Measurements from ENCODE around the gene IL27RA.
"Not testable (repeated sequence)": the region's sequence is repeated elsewhere in the genome, so short reads cannot be mapped to it uniquely, and the experiment has no call there.

The IL27RA gene

GRCh38 chr19:14030997-14031718 is 404 bp upstream of the IL27RA start:
- no peak for DNase-seq (ENCODE audit: low spot score)

GRCh38 chr19:14033946-14034345 is 2.4 kb downstream of the IL27RA start:
- DNase-seq (ENCODE audit: low spot score): peak; percentile 10

- not testable (repeated sequence) for DNase-seq (ENCODE audit: low spot score)
Measured at GRCh38 chr19:14035159-14035558, 3.6 kb downstream of the IL27RA start.

GRCh38 chr19:14035706-14036105 is 4.1 kb downstream of the IL27RA start:
- peak; percentile 23 for DNase-seq (ENCODE audit: low spot score)

- DNase-seq (ENCODE audit: low spot score): no peak
Measured at GRCh38 chr19:14039181-14039580, 7.6 kb downstream of the IL27RA start.

GRCh38 chr19:14042659-14043608 is 11.4 kb downstream of the IL27RA start:
- DNase-seq (ENCODE audit: low spot score): peak; percentile 56

- not testable (repeated sequence) for DNase-seq (ENCODE audit: low spot score)
Measured at GRCh38 chr19:14047866-14048265, 16.3 kb downstream of the IL27RA start.

GRCh38 chr19:14048443-14049153 is 17.0 kb downstream of the IL27RA start:
- DNase-seq (ENCODE audit: low spot score): peak; percentile 32

- DNase-seq (ENCODE audit: low spot score): no peak
Measured at GRCh38 chr19:14050512-14050911, 18.9 kb downstream of the IL27RA start.

- not testable (repeated sequence) for DNase-seq (ENCODE audit: low spot score)
Measured at GRCh38 chr19:14050961-14051360, 19.4 kb downstream of the IL27RA start.

GRCh38 chr19:14051980-14052379 is 20.4 kb downstream of the IL27RA start:
- DNase-seq (ENCODE audit: low spot score): no peak

GRCh38 chr19:14052470-14052869 is 20.9 kb downstream of the IL27RA start:
- DNase-seq (ENCODE audit: low spot score): no peak

- DNase-seq (ENCODE audit: low spot score): no peak
Measured at GRCh38 chr19:14053032-14053431, 21.5 kb downstream of the IL27RA start.

GRCh38 chr19:14053500-14053899 is 21.9 kb downstream of the IL27RA start:
- DNase-seq (ENCODE audit: low spot score): no peak

GRCh38 chr19:14054099-14054498 is 22.5 kb downstream of the IL27RA start:
- no peak for DNase-seq (ENCODE audit: low spot score)

GRCh38 chr19:14054721-14055120 is 23.2 kb downstream of the IL27RA start:
- no peak for DNase-seq (ENCODE audit: low spot score)

- no peak for DNase-seq (ENCODE audit: low spot score)
Measured at GRCh38 chr19:14055396-14055795, 23.8 kb downstream of the IL27RA start.

- DNase-seq (ENCODE audit: low spot score): no peak
Measured at GRCh38 chr19:14056069-14056666, 24.6 kb downstream of the IL27RA start.

- DNase-seq (ENCODE audit: low spot score): no peak
Measured at GRCh38 chr19:14056741-14057356, 25.3 kb downstream of the IL27RA start.

GRCh38 chr19:14058182-14059092 is 26.9 kb downstream of the IL27RA start:
- DNase-seq (ENCODE audit: low spot score): no peak

All from kidney tubule cell (primary cell).